ENCODE results near the gene ELK1.
"Not testable (repeated sequence)": the region's sequence is repeated elsewhere in the genome, so short reads cannot be mapped to it uniquely, and the experiment has no call there.

The ELK1 gene

GRCh38 chrX:47610511-47610910 lies 39.9 kb downstream of the ELK1 start:
- no peak for DNase-seq

DNA sequence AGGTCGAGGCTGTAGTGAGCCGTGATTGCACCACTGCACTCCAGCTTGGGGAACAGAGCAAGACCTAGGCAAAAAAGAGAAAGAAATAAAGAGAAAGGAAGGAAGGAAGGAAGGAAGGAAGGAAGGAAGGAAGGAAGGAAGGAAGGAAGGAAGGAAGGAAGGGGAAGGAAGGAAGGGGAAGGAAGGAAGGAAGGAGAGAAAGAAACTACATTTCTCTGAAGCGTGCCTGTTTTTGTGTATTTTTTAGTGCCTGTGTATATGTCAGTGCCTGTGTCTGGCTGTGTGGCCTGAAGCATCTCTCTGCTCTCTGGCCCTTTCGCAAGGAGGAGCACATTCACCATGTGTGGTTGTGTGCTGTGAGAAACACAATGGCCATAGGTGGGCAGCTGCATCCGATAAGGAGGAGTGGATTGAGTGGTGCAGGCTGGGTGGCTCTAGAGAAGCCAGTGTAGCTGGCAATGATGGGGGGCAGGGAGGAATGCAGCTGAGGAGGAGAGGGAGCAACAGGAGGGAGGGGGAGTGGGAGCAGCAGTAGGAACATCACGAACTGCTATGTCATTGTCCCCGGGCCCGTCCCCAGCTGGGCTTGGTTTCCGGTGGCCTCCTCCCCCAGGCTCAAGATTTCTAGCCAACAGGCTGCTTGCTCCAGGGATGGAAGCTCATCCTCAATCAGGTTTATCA lies 42.1 kb downstream of the ELK1 start:
- DNase-seq: no peak

- DNase-seq: no peak
Observed at GRCh38 chrX:47607091-47607490, 43.3 kb downstream of the ELK1 start.

DNA sequence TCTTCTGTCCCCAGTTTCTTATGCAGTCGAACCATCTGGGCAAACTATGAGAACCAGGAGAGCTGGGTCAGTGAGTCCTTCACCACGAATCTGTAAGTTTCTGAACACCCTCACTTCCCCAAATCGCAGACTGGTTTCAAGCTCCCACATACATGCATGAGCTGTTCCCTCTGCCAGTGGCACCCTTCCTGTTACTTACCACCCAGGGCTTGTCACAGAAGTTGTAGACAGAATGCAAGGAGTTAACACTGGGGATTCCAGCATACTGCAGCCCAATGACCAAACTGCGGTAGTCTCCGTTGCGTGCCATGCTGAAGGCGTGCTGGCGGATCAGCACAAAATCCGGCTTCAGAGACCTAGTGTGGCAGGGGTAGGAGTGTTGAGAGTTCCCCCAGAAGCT lies 45.3 kb downstream of the ELK1 start:
- no peak for DNase-seq

DNA sequence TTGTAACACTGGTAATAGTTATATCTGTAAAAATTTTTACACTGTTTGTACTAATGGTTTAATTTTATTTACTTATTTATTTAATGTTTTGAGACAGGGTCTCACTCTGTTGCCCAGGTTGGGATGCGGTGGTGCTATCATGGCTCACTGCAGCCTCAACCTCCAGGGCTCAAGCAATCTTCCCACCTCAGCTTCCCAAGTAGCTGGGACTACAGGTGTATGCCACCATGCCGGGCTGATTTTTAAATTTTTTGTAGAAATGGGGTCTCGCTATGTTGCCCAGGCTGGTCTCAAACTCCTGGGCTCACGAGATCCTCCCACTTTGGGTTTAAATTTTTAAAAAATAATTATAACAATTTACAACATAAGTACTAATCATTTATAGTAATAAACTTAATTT lies 47.2 kb downstream of the ELK1 start:
- DNase-seq: not testable (repeated sequence)

GRCh38 chrX:47597222-47597621 lies 53.1 kb downstream of the ELK1 start:
- DNase-seq: no peak

DNA sequence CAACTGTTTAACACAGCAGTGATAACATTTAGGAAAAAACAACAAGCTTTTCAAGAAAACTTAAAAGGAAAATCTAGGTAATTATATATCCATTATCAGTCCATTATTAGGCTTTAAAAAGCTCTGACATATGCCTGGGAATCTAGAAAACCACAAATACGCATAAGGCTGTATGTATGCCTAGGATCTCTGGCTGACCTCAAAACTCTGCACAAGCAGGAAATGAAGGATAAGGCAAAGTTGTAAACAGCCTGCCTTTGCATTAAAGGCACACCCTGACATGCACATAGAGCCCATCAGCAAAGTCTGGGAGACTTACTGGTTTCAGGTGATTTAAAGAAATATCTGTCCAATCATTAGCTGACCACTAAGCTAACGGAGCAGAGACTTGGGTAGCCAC lies 54.1 kb downstream of the ELK1 start:
- no peak for DNase-seq

GRCh38 chrX:47595716-47596251 lies 54.6 kb downstream of the ELK1 start:
- no peak for DNase-seq

GRCh38 chrX:47593522-47593921 lies 56.8 kb downstream of the ELK1 start:
- no peak for DNase-seq

DNA sequence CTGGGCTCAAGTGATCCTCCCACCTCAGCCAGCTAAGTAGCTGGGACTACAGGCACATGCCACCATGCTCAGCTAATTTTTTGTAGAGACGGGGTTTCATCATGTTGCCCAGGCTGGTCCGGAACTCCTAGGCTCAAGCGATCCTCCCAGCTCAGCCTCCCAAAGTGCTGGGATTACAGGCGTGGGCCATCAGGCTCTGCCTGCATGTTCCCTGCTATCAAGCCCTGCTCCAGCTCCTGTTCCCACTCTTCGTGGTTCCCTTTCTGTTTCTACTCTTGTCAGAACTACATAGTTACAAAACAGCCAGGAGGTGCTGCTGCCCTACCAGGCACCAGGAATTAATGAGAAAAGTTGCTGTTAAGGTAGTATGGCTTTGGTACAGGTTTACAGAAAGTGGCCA lies 59.4 kb downstream of the ELK1 start:
- DNase-seq: no peak

DNA sequence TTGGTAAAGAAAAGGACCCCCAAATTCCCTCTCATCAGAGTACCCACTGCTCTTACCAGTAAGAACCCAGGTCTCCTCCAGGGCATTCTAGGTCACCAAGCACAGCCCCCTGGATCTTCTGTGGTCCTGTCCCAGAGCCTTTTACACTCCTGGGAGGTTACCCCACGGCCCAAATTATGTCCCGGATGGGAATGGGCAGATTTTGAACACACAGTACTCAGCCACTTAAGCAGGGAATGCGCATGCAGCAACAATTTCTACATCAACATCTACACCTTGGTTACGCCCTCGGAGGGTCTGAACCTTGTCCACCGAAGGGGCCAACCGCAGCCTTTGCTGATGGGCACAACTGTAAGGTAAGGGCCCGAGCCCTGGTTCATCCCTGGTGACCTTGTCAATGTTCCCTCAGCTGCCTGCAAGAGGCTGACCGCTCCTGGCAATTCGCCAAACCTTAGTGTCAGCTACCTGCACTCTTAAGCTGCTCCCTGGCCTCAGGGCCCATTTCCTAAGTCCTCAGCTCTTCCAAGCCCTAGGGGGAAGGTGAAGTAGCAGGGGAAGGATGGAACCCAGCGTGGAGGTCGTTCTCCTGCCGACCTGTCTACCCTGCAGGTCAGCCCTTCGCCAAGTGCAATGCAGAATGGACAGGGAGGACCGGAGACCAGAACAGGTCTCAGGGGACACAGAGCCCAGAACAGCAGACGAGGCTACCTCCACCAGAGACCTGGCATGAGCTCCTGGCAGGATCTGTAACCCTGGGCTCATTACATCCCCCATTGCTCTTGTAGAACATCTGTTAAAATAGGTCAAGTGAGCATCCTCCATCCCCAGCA lies 62.2 kb downstream of the ELK1 start:
- no peak for DNase-seq

- DNase-seq: no peak
Observed at GRCh38 chrX:47587091-47587891, 63.1 kb downstream of the ELK1 start.

DNA sequence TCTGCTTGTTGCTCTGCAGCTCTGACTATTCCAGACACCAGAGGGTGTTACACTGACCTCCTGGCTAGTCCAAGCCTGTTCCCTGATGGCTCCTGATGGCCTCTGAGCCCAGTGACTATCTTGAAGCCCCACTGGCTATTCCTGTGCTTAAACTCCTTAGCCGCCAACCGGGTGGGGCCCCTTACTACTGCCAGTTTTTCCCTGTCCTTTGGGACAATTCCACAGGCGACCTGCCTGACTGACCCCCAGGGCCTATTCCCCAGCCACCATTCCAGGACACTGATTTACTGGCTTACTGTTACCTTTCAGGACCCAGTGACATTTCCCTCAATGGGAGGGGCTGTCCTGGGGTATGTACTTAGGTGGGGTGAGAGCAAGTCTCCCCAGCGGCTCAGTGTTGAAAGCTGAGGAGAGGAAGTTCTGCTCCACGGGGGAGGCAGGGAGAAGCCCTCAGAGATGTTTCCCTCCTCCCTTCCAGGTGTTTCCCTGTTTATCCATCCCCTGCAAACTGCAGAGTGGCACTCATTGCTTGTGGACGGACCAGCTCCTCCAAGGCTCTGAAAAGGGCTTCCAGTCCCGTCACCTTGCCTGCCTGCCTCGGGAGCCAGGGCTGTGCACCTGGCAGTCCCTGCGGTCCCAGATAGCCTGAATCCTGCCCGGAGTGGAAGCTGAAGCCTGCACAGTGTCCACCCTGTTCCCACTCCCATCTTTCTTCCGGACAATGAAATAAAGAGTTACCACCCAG lies 64.1 kb downstream of the ELK1 start:
- DNase-seq: no peak

All from NCI-H1436 (cell line).